CD14-positive monocyte (primary cell): ENCODE measurements around the gene SOD1. TPM values are rescaled to one million over a fixed set of nuclear protein-coding genes. Genes with fewer than 3 reads are reported as not detected.

Experiments
- DNase-seq, 3 donors: peaks; one replicate each; pipeline ENCODE4 v3.0.0-alpha.2; 2011 to 2022
- H2AFZ ChIP-seq: 2 replicates; pipeline ENCODE4 v1.6.0; 2012; ENCODE audit warnings: mild to moderate bottlenecking, low read depth, low read length, inconsistent platforms; ENCODE audit not compliant: insufficient read depth, poor library complexity, severe bottlenecking
- H3K27ac ChIP-seq, 2 donors: 1 replicate in 1 of 2; 2 replicates in 1 of 2; pipeline ENCODE4 v1.5.1; 2012 to 2013; ENCODE audit warnings: low read length in 2 of 2, control low read depth in 1 of 2, inconsistent platforms in 1 of 2, low read depth in 1 of 2, mild to moderate bottlenecking in 1 of 2
- H3K27me3 ChIP-seq, 2 donors: one replicate each; pipeline versions ENCODE4 v1.6.0 to v1.6.1; 2011 to 2013; ENCODE audit warnings: low read length in 2 of 2; ENCODE audit not compliant: control insufficient read depth in 2 of 2, insufficient read depth in 2 of 2
- H3K36me3 ChIP-seq, 2 donors: replicated peaks in 1 of 2; 1 replicate in 1 of 2; 2 replicates in 1 of 2; pipeline versions ENCODE4 v1.5.1 to v1.6.1; 2012 to 2013; ENCODE audit warnings: low read length in 2 of 2, control low read depth in 1 of 2, inconsistent platforms in 1 of 2, mild to moderate bottlenecking in 1 of 2; ENCODE audit not compliant: insufficient read depth in 2 of 2, control insufficient read depth in 1 of 2
- H3K4me1 ChIP-seq, 2 donors: 1 replicate in 1 of 2; 2 replicates in 1 of 2; pipeline versions ENCODE4 v1.5.1 to v1.6.1; 2012 to 2013; ENCODE audit warnings: low read length in 2 of 2, control low read depth in 1 of 2, inconsistent platforms in 1 of 2, mild to moderate bottlenecking in 1 of 2, moderate library complexity in 1 of 2; ENCODE audit not compliant: insufficient read depth in 2 of 2, control insufficient read depth in 1 of 2
- H3K4me2 ChIP-seq: replicated peaks from 2 replicates; pipeline ENCODE3; 2012; ENCODE audit warnings: low read length, moderate library complexity, mild to moderate bottlenecking; ENCODE audit not compliant: poor library complexity, severe bottlenecking; ENCODE audit errors: extremely low read depth
- H3K4me3 ChIP-seq, 3 experiments: fragments of 200-600 bp in 1 of 3; sonication (generic) in 1 of 3; replicated peaks in 1 of 3; 1 replicate in 2 of 3; 2 replicates in 1 of 3; pipeline ENCODE4 v1.5.1; 2011 to 2013; ENCODE audit warnings: low read length in 3 of 3, mild to moderate bottlenecking in 3 of 3, control low read depth in 2 of 3, low read depth in 2 of 3, inconsistent platforms in 1 of 3, moderate library complexity in 1 of 3
- H3K79me2 ChIP-seq: 2 replicates; pipeline ENCODE4 v1.6.0; 2012; ENCODE audit warnings: mild to moderate bottlenecking, control low read depth, inconsistent platforms, low read length, moderate library complexity; ENCODE audit not compliant: insufficient read depth
- H3K9ac ChIP-seq: 2 replicates; pipeline ENCODE4 v1.6.0; 2017; ENCODE audit warnings: low read length, mild to moderate bottlenecking; ENCODE audit not compliant: insufficient read depth, poor library complexity, severe bottlenecking
- H3K9me3 ChIP-seq, 2 donors: replicated peaks in 1 of 2; 1 replicate in 1 of 2; 2 replicates in 1 of 2; pipeline versions ENCODE4 v1.5.1 to v1.6.1; 2012 to 2013; ENCODE audit warnings: low read length in 2 of 2, control low read depth in 1 of 2; ENCODE audit not compliant: control insufficient read depth in 1 of 2, insufficient read depth in 1 of 2
- H4K20me1 ChIP-seq: 2 replicates; pipeline ENCODE4 v1.6.0; 2012; ENCODE audit warnings: mild to moderate bottlenecking, low read length, control low read depth, moderate library complexity; ENCODE audit not compliant: insufficient read depth
- H3K27ac Mint-ChIP-seq, 7 donors: one replicate each; pipeline ENCODE4 v1.8.0; 2020; ENCODE audit warnings: mild to moderate bottlenecking in 7 of 7, mixed read lengths in 7 of 7, moderate library complexity in 6 of 7, inconsistent platforms in 2 of 7
- H3K27me3 Mint-ChIP-seq, 3 donors: one replicate each; pipeline ENCODE4 v1.8.0; 2021 to 2022; ENCODE audit warnings: low read depth in 3 of 3, mild to moderate bottlenecking in 3 of 3, mixed read lengths in 3 of 3, moderate library complexity in 3 of 3, inconsistent platforms in 1 of 3
- H3K36me3 Mint-ChIP-seq, 2 donors: one replicate each; pipeline ENCODE4 v1.8.0; 2020; ENCODE audit warnings: mixed read lengths in 2 of 2, inconsistent platforms in 1 of 2, mild to moderate bottlenecking in 1 of 2
- H3K4me1 Mint-ChIP-seq: one replicate; pipeline ENCODE4 v1.8.0; 2020; ENCODE audit warnings: mild to moderate bottlenecking, mixed read lengths
- H3K4me3 Mint-ChIP-seq, 2 donors: one replicate each; pipeline ENCODE4 v1.8.0; 2020; ENCODE audit warnings: mild to moderate bottlenecking in 2 of 2, mixed read lengths in 2 of 2, moderate library complexity in 1 of 2
- H3K9me3 Mint-ChIP-seq, 7 donors: one replicate each; pipeline ENCODE4 v1.8.0; 2020 to 2022; ENCODE audit warnings: mixed read lengths in 7 of 7, mild to moderate bottlenecking in 6 of 7, moderate library complexity in 6 of 7, inconsistent platforms in 2 of 7
- WGBS: methylation state at CpG from one replicate; pipeline ENCODE4 v1.1.5; 2013; ENCODE audit warnings: missing lambda C conversion rate; ENCODE audit not compliant: insufficient coverage; 5-methylcytosine and 5-hydroxymethylcytosine counted together
- intact Hi-C, 2 donors: fragments of 100-400 bp; cut with micrococcal nuclease; formaldehyde crosslinking; loops; one replicate each; pipeline versions ENCODE4 v1.15.0 to v1.15.1; 2023
- polyA plus RNA-seq, 3 donors: library from polyadenylated mRNA; depleted of rRNA in 1 of 3; unstranded in 2 of 3; stranded (reverse) in 1 of 3; fragments of 300-500 nt in 2 of 3; fragments of >200 nt in 1 of 3; fragmentation: Illumina TruSeq in 2 of 3; gene quantifications; 1 replicate in 2 of 3; 2 replicates in 1 of 3; pipeline ENCODE4 v1.2.3, GENCODE V29; 2012 to 2021
- TF ChIP-seq, protein P1 (sequence below): fragments of 200-600 bp; IDR thresholded peaks from one replicate; pipeline ENCODE4 v1.8.0; 2022; ENCODE audit warnings: antibody characterized with exemption, mild to moderate bottlenecking

Gene SOD1
- polyA plus RNA-seq, 3 donors, result 79.6 to 174 (median 157) TPM

DNA sequence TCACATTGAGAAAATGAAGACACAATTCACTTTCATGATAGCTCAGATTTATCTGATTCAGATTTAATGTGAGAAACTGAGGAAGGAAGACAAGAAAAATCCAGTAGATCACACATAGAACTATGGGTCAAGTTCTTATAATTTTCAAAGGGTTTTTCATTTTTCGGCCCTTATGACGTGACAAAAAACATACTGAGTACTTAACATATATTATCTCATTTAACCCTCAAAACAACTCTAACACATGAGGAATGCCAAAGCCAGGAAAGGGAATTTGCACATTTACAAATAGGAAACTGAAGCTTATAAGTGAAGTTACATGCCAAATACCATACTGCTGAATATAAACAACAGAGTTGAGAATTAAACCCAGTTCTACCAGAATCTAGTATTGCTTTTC, 27.6 kb downstream of the SOD1 start:
- H3K9me3 Mint-ChIP-seq, result no peaks in the 10 kb centered on the region
- Histone ChIP-seq H2AFZ (no peak overlapping the region), H3K4me2 (no peak overlapping the region), H3K36me3 (peaks cover 91 to 99% of the 10 kb centered on the region in 2 donors), H3K79me2 (peaks cover 4% of the 10 kb centered on the region), H3K27me3 (no peaks in the 10 kb centered on the region), H3K4me3 (no peak overlapping the region), H3K9ac (no peak overlapping the region), H3K4me1 (no peaks in the 10 kb centered on the region), H4K20me1 (peaks cover 14% of the 10 kb centered on the region), H3K27ac (no peak overlapping the region), H3K9me3 (no peaks in the 10 kb centered on the region)
- H3K27ac Mint-ChIP-seq, result no peak overlapping the region
- DNase-seq, result no peak
- H3K4me1 Mint-ChIP-seq, result no peaks in the 10 kb centered on the region
- H3K36me3 Mint-ChIP-seq, result peaks cover 76 to 92% of the 10 kb centered on the region in 2 donors
- intact Hi-C loops, result no loop called here
- no peak overlapping the region for H3K4me3 Mint-ChIP-seq
- WGBS, result no CpG with 5 or more reads among the region's 2 CpGs
- TF ChIP-seq, protein P1, sequence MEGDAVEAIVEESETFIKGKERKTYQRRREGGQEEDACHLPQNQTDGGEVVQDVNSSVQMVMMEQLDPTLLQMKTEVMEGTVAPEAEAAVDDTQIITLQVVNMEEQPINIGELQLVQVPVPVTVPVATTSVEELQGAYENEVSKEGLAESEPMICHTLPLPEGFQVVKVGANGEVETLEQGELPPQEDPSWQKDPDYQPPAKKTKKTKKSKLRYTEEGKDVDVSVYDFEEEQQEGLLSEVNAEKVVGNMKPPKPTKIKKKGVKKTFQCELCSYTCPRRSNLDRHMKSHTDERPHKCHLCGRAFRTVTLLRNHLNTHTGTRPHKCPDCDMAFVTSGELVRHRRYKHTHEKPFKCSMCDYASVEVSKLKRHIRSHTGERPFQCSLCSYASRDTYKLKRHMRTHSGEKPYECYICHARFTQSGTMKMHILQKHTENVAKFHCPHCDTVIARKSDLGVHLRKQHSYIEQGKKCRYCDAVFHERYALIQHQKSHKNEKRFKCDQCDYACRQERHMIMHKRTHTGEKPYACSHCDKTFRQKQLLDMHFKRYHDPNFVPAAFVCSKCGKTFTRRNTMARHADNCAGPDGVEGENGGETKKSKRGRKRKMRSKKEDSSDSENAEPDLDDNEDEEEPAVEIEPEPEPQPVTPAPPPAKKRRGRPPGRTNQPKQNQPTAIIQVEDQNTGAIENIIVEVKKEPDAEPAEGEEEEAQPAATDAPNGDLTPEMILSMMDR, result no peak
- peaks cover 0 to 2% (median 0%) of the 10 kb centered on the region in 3 donors for H3K27me3 Mint-ChIP-seq

DNA sequence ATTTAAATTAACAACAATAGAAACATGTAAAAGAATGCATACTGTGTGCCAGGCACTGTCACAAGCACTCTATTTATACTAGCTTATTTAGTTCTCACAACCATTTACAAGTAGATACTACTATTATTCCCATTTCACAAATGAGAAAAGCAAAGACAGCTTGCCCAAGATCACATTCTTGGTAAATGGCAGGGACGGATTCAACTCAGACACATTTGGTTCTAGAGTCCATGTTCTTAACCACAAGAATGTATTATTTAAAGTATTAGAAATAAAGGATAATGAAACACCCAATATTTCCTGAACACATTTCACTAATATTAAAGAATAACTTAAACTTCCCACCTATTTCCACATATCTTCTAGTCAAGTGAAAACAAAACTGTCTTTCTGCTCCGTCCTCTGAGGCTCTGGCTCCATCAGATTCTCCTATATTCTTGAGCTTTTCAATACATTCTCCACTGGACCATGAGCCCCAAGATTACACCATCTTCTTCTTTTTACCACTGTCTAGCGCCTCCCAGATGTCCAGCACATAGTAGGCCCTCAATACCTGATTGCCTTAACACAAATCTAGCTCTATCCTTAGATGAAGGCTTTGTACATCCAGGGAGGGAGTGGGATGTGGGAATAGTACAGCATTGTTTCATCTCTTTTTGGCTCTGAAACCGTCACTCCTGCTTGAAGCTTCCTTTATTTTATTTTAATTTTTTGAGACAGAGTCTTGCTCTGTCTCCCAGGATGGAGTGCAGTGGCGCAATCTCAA, 29.3 kb downstream of the SOD1 start:
- WGBS, result 100% methylated on average over 1 of the region's 5 CpGs
- H3K36me3 ChIP-seq, result peaks cover 92 to 99% of the 10 kb centered on the region in 2 donors
- H3K27ac Mint-ChIP-seq, result peak overlapping the region in 3 of 7 donors; percentile 58 to 68 (median 63)
- H3K27me3 Mint-ChIP-seq, result peaks cover 0 to 2% (median 0%) of the 10 kb centered on the region in 3 donors
- H3K4me1 Mint-ChIP-seq, result no peaks in the 10 kb centered on the region
- intact Hi-C loops, result no loop called here
- peaks cover 77 to 90% of the 10 kb centered on the region in 2 donors for H3K36me3 Mint-ChIP-seq
- peaks cover 10% of the 10 kb centered on the region for H4K20me1 ChIP-seq
- no peak overlapping the region for H3K9ac ChIP-seq
- no peak overlapping the region for H3K4me3 ChIP-seq
- TF ChIP-seq, protein P1, result no peak
- no peak overlapping the region for H3K4me2 ChIP-seq
- no peak overlapping the region for H3K27ac ChIP-seq
- peaks cover 4% of the 10 kb centered on the region for H3K79me2 ChIP-seq
- no peaks in the 10 kb centered on the region for H3K9me3 Mint-ChIP-seq
- no peak for DNase-seq
- no peaks in the 10 kb centered on the region for H3K4me1 ChIP-seq
- no peak overlapping the region for H3K4me3 Mint-ChIP-seq
- no peak overlapping the region for H2AFZ ChIP-seq
- H3K27me3 ChIP-seq, result no peaks in the 10 kb centered on the region
- H3K9me3 ChIP-seq, result no peaks in the 10 kb centered on the region
